CD4-positive, alpha-beta T cell treated with Interleukin-17A for 1 hour (primary cell): ENCODE results near the gene PRKAB2.
"Not testable (repeated sequence)": the region's sequence is repeated elsewhere in the genome, so short reads cannot be mapped to it uniquely, and the experiment has no call there.

Experiments used
- DNase-seq: peaks from one replicate; pipeline ENCODE4 v3.0.0-alpha.2; 2020

PRKAB2 gene

DNA sequence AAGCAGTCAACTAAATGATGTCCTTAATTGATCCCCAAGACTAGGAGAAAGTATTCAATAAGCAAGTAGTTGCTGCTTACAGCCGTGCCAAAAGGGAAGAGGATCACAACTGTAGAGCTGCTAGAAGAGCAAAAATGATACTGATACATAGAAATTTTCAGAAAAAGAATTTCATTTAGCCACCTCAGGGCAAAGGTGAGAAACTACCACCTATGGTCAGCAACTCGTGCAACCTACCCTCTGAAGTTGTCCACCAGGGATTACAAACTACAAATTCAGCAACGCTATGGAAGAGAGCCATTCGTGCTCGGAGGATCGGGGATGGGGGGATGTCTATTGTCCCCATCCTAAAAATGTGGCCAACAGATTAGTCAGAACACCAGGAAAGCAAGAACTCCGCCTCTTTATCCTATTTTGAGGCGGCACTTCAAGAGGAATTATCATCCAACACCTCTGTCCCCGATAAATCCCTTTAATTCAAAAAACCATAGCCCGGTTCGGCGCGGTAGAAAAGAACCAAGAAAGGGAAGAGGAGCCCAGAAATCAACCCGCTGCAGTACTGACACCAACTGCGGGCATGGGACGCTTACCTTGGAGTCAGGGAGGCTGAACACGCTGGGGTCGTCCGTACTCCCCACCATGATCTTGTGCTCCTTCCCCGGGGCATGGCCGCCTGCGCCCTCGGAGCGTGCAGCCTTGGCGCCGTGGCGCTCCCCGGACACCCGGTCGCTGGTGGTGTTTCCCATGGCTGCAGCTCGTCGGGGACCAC is 687 bp downstream of the PRKAB2 start:
- peak; percentile 2 for DNase-seq

DNA sequence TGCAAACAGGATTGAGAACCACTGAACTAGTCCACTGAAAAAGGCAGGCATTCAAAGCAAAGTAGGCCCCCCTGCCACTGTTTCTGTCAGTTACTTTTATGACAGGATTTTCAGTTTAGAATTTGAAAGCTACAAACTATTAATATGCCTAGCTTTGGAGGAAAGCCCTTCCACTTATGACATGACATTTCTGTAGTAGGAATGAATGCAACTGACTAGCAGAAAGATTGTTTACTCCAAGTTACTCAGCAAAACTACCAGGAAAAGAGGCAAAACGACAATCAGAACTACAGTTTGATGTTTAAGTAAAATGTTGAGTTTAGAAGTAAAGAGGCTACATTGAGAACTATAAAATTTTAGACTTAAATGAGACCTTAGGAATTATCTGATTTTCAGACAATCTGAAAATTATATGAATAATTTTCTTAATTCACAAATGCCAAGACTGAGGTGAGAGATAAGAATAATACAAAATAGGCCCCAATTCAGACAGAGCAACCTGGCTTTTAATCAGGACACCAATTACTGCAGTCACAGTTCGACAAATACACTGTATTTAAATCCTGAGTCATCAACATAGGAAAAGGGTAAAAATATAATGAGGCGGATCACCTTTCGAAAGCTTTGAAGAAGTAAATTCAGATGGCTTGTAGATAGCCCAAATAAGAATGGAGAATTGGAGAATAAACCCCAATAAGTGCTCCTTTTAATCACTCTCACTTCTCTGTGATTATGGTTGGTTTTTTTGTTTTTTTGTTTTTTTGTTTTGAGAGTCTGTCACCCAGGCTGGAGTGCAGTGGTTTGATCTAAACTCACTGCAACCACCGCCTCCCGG is 2.2 kb downstream of the PRKAB2 start:
- DNase-seq: no peak

DNA sequence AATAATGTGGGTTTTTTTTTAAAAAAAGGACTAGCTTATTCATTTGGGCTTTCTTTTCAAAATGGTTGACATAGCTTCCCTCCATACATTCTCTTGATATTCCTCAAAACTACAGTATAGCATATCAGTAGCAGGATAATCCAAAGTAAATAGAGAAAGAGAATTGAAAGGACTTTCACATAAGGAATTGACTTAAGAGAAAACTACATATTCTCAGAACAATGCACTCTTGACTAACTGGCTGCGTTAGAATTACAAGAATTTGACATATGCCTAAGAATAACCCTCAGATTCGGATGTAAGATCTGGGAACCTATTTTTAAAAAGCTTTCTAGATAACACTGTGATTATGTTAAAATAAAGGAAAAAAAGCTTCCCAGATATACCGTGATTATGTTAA is 3.1 kb downstream of the PRKAB2 start:
- no peak for DNase-seq

DNA sequence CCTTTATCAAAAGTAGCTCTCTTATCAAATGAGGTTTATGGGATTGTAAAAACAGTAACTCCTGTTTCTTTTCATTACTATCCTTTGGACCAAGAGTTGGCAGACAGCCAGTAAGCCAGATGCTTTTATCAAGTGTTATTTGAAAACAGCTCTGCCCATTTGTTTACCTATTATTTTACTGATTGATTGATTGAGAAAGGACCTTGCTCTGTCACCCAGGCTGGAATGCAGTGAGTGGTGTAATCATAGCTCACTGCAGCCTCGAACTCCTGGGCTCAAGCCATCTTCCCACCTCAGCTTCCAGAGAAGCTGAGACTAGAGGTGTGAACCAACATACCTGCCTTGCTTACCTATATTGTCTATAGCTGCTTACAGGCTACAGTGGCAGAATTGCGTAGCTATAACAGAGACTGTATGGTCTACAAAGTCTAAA is 3.6 kb downstream of the PRKAB2 start:
- no peak for DNase-seq

DNA sequence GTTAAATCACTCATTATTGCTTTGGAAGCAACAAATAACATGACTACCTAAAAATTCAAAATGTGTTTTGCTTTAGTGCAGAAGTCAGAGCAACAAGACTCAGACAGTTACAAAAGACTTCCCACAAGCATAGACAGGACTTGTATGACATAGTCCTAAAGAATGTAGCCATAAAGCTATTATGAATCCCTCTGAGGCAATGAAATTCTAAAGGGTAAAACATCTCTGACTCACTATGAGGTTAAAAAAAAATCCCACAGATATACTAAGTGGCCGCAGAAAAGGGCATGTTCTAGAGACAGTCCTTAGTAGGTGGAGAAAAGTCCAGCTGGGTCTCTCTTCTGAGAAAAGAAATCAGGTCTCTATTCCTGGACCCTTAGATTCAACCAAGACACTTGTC is 4.9 kb downstream of the PRKAB2 start:
- DNase-seq: no peak

DNA sequence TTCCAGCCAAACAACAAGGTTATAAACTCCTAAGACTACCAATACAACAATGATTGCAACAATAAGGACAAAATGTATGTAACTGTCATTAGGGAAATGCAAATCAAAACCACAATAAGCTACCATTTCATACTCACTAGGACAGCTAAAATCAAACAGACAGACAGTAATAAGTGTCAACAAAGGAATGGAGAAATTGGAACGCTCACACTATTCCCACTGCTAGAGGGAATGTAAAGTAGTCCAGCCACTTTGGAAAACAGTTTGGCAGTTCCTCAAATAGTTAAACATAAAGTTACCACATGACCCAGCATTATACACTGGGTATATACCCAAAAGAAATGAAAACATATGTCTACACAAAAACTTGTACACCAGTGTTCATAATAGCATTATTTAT is 9.3 kb downstream of the PRKAB2 start:
- no peak for DNase-seq

DNA sequence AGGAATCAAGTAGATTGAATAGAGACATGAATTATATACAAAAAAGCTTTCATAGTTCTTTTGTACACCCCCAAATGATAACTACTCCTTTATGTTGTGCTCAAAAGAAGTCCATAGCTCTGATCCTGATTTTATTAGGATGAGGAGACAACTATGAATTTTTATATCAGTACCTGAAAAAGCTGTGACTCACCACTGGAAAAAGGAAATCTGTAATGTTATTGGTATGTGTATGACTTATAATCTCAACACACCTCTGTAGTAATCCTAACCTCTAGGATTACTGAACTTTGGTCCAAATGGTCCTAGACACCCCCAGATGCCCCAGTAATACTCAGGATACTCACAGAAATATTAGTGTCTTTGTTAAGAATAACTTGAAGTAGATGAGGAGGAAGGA is 10.2 kb downstream of the PRKAB2 start:
- DNase-seq: no peak

DNA sequence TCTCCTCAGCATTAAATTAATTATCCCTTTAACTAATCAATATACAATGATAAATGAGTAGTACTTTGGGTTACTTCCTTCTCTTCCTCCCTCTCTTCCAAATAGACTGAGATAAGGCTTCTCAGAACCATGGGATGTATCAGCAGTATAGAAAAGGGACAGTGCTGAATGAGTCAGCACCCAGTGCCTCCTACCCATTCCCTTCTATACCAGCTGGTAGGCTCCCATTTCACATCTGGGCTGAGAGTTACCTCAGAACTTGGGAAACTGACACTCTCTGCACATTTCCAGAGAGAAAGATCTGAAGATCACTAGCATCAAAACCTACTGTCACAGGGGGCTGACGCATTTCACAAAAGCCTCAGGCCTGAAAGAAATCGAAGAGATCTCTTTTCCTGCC is 15.2 kb downstream of the PRKAB2 start:
- not testable (repeated sequence) for DNase-seq

DNA sequence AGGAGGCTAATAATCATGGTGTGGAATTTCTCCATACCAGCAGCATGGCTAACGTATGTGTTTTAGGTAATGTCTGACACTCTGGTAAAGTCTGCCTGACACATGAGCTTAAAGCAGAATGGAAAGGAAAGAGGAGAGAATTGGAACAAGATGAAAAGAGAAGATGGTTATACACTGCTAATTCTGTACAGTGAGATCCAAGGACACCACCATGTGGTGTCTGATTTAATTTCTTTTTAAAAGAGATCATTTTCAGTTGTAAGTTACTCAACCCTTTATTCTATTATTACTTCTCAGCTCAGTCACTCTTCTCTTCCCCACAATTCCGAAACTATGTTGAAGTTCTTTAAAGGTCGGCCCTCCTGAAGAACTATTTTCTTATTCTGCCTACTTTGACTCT is 15.6 kb downstream of the PRKAB2 start:
- DNase-seq: no peak

DNA sequence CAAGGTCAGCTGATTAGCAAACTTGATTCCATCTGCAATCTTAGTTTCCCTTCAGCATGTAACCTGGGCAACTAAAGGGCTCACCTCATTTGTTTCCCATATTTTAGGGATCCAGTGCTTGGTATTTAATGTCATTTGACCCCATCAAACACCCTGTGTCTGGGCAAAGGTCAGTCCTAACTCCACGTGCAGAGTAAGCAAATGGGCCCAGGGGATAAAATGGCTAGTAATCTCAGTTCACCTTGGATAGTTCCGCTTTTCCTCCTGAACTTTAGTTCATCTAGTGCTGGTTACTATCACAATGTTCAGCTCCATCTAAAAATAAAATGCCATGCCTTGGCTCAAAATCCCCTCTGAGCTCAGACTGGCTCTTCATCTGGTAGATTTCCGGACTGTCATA is 19.5 kb downstream of the PRKAB2 start:
- no peak for DNase-seq

DNA sequence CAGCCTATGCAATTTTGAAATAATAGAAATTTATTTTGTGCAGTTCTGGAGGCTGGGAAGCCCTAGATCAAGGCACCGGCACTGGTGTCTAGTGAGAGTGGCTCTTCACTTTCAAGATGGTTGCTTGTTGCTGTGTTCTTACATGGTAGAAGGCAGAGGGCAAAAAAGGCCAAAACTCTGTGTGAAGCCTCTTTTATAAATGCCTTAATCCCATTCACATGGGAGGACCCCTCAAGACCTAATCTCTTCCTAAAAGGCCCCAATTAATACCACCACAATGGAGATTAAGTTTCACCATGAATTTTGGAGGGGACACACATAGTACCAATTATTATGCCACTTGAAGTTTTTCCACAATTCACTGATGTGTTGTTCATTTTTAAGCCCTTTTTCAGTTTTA is 21.0 kb downstream of the PRKAB2 start:
- no peak for DNase-seq

DNA sequence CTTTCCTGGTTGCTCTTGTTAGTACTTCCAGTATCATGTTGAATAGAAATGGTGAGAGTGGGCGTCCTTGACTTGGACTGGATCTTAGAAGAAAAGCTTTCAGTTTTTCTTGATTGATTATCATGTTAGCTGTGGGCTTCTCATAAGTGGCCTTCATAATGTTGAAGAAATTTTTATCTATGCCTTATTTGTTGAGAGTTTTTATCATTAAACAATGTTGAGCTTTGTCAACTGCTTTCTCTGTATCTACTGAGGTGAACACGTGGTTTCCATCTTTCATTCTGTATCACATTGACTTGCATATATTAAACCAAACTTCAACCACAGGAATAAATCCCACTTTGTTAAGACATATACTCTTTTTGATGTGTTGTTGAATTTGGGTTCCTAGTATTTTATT is 29.4 kb downstream of the PRKAB2 start:
- no peak for DNase-seq

DNA sequence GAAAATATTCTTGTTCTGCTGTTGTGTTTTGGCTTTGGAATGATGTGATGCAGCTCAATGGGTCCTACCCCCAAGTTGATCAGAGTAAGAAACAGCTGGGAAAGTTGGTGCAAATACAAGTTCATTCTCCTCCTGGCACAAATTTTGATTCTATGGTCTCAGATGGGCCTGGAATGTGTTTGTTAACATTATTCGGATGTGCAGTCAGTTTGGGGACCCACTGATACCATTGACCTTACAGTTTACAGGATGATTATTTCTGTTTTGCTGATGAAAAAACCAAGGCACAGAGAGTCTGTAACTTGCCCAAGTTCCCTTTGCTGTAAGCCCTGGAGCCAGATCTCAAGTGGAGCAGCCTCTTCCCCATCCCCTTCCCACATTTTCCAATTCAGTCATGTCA is 41.5 kb downstream of the PRKAB2 start:
- DNase-seq: not testable (repeated sequence)

DNA sequence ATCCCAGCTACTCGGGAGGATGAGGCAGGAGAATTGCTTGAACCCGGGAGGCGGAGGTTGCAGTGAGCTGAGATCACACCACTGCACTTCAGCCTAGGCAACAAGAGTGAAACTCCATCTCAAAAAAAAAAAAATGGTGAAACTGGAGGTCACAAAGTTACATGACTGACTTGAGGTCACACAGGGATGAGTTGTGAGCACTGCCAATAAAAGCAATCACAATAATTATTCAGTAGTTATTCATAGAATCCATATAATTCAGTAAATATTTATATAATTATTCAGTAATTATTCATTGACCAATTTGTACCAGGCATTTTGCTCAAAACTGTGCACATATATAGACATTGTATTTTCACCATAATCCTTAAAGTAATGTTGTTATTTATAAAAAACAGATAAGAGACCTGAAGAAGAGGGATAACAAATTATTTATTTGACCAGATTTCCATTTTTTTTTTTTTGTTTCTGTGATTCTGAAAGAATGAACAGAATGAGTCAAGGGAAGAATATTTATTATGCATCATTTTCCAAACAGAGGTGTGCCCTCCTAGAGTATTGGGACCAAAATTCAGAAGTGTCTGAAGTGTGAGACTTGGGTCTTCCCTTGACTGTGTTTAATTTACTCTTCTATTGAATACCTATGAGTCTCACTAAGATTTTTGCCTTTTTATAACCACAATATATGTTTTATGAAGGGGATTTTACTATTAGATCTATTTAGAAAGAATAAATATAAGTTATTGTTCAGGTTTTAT is 43.0 kb downstream of the PRKAB2 start:
- DNase-seq: no peak

DNA sequence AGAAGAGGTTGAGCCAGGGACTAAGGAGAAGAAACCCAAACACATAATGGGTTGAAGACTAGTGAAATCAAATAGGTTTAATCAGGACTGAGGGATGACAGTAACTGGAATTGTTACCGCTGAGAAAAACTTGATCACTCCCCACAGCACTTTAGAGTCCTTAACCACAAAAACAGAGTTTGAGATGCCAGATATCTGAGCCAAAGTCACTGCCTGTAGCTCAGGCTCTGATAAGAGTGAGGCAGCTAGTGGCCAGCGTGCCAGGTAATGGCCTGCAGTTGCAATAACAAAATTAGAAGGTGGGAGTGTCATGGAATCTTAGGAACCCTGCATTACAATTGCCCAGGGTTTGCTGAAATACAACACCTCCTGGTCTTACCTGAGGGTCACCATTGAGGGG is 48.0 kb downstream of the PRKAB2 start:
- no peak for DNase-seq

DNA sequence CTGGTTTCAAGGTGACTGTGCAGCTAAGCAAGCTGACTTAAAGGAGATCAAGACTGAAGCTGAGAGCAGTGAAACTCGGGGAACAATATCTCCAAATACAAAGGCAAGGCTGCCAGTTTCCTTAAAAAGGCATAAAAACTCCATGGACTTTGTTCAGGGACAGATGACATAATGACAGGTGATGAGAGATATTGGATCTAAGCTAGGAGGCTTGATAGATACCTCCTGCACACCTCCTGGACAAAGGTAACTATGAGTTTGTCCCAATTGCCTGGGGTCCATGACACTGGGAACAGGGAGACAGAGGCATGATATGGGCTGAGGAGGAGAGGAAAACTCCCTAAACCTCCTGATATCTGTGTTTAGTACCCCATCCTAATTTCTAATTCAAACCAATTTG is 55.2 kb downstream of the PRKAB2 start:
- no peak for DNase-seq

DNA sequence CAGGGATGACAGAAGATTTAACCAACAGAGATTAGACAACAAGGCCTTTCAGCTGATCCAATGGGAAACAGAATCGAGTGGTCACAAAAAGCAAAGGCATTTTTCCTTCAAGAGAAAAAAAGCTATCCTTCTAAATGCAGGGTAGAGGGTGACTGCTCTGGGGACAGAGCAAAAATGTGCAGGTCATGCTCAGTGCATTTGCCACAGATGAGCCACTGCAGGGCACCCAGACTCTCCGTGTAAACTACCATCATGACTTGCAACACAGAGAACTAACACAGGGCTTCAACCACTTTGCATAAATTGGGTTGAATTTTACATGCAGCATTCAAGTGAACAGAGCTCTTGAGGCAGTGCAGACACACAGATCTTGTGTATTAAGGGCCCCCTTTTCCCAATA is 56.8 kb downstream of the PRKAB2 start:
- DNase-seq: no peak

DNA sequence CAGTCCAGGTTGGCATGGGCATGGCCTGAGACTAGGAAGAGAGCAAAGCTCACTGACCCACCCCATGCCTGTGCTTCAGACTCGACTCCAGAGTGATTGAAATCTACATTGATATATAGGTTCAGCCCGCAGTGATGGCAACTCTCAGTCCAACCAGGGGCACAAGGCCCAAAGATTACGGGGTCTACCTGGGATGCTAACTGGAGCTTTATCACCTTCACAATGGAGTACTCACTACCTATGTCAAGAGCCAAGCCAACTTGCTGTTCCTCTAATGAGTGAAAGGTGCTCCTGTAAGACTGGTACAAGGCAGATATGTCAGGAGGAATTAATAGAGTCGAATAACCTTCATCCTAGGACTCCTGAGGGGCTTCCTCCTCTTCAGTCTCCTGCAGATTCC is 57.2 kb downstream of the PRKAB2 start:
- not testable (repeated sequence) for DNase-seq

DNA sequence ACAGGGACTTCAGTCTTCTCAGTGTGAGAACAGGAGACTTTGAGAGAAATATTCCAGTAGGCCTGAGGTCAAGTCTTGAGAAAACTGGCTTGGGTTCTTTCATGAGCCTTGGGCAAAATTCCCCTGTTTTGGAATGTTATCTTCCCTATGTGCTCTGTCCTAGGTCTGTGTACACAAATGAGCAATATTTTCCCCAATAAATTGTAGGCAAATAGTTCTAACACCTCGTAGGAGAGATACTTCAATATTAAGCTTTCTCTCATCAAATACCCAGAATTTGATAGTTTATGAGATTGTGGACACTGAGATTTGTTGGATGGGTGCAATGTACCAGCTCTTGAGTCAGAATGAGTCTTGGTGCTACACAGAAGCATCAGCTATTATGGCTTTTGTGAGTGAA is 57.9 kb downstream of the PRKAB2 start:
- not testable (repeated sequence) for DNase-seq

DNA sequence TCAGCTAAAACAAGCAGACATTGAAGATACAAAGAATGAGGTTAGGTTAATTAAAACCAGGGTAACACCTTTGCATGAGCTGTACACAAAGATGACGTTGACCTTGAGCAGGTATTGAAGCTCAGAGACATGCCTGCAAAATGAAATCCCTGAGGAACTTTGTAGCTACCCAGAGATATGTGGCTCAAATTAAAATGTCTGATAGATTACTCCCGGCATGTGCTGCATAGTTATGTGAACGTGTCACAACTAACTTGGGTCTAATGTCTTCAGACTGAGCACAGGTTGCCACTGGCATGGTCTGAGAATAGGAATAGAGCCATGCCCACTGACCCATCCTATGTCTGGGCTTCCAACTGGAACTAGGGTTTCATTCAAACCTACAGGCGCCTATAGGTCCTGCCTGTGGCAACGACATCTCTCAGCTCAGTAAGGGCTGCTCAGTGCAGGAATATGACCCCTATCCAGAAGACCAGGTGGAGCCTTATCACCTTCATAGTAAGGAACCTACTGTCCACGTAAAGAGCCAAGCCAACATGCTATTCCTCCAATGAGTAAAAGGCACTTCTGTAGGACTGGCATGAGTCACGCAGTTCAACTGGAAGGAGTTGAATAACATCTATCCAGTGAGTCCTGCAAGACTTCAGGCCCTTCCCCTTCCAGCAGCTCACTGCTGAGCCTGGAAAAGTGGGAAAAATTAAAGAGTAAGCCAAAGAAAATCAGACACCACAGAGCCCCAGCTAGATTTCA is 60.7 kb downstream of the PRKAB2 start:
- no peak for DNase-seq

DNA sequence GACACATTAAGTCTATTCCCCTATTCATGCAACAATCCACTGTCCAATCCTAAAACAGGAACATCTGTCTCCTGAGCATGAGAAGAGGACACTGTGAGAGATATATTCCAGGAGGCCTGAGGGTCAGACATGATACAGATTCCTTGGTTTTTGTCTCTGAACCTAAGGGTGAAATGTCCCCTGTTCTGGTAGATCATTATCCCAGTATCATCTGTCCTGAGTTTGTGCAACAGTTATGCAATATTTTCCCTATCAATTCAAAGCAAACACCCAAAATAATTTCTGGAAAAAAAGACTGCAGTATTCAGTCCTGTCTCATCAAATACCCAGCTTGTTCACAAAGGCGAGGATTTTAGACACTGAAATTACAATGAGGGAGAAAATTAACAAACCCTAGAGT is 61.4 kb downstream of the PRKAB2 start:
- no peak for DNase-seq

DNA sequence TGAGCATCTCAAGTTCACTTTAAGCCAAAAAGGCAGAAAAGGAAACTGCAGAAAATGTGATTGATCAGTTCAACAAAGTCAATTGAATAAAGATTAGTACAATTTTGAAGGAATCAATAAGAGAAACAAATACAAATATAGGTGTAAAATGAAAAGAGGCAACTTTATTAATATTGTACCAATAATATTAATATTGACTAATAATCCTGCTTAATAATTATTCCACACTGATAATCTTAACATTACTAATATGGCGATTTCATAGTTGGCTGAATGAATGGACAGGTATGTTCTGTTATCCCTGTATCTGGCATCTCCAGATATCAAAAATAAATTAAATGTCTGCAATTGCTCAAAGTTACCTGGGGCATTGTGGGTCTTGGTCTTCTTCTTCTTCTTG is 61.8 kb downstream of the PRKAB2 start:
- DNase-seq: no peak

DNA sequence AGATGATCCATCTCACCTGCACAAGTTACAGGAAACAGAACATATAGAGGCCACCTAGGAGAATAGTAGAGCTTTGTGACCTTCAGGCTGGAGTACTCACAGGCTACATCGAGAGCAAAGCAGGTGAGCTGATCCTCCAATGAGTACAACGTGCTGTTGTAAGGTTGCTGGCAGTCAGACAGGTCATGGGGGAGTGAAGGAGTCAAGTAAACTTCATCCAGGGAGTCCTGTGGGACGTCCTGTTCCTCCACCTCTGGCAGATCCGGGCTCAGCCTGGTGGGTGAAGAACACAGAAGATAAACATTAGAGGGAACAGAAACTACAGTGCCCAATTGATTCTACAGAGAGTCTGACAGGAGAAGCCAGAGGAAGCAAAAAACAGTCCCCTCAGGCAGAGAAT is 62.5 kb downstream of the PRKAB2 start:
- no peak for DNase-seq
